Measurements from ENCODE around the gene CYB5R2. TPM values are rescaled to one million over a fixed set of nuclear protein-coding genes. Genes with fewer than 3 reads are reported as not detected.

Gene CYB5R2
- total RNA-seq = 5.7 and 7.9 TPM in 2 replicates
- long read RNA-seq, partial matches to known transcripts = 0 of 11 reads
- long read RNA-seq, other reads (novel, unspliced or antisense) = 7 of 11 reads

DNA sequence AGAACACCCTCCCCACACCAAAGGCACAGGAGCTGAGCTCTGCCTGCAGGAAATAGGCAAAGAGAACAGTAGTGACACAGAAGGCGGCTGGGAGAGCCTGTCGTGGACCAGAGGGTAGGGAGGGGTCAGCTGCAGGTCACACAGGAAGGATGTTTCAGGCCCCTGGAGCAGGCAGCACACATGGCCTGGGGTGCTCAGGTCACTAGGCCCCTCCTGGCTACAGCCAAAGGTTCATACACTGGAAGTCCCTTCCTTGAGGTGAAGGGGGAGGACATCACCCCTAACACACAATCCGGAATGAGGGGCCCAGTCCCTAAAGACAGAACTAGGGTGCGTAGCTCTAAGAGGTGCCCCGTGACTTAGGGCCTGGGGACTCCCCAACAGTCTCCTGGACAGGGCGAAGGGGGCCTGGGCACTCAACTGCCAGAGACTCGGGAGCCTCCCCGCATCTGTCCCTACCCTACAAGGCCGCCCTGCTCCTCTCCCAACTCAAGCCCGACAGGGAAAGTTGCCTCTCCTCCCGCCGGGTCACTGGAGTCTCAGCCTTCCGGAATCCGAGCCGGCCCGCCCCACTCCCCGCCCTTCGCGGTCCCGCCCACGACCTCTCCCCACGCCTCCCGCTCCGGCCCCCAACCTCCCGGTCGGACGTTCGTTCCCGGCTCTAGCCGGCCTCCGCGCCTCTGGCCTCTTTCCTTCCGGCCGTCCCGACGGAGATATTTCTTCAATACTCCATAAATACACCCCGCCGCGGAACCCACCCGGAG, at the start of gene CYB5R2:
CYB5R2 (minus strand) TSS at position 541 of the 764 bp plus-strand sequence. CDS start 675 bp downstream, outside the sequence.
- H3K36me3 Mint-ChIP-seq (ENCODE audit: unreplicated experiment) = peaks cover 5% of the 10 kb centered on the region
- no peaks in the 10 kb centered on the region for H3K9me3 Mint-ChIP-seq (ENCODE audit: unreplicated experiment)
- no peak for DNase-seq (ENCODE audit: extremely low spot score, unreplicated experiment)
- TF ChIP-seq, protein P1, sequence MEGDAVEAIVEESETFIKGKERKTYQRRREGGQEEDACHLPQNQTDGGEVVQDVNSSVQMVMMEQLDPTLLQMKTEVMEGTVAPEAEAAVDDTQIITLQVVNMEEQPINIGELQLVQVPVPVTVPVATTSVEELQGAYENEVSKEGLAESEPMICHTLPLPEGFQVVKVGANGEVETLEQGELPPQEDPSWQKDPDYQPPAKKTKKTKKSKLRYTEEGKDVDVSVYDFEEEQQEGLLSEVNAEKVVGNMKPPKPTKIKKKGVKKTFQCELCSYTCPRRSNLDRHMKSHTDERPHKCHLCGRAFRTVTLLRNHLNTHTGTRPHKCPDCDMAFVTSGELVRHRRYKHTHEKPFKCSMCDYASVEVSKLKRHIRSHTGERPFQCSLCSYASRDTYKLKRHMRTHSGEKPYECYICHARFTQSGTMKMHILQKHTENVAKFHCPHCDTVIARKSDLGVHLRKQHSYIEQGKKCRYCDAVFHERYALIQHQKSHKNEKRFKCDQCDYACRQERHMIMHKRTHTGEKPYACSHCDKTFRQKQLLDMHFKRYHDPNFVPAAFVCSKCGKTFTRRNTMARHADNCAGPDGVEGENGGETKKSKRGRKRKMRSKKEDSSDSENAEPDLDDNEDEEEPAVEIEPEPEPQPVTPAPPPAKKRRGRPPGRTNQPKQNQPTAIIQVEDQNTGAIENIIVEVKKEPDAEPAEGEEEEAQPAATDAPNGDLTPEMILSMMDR (IDR thresholded peaks at IDR 0.05) = no peak
- no peaks in the 10 kb centered on the region for H3K27me3 Mint-ChIP-seq (ENCODE audit: unreplicated experiment)
- H3K4me1 Mint-ChIP-seq (ENCODE audit: unreplicated experiment) = peaks cover 48% of the 10 kb centered on the region
- peak within 1 kb of the TSS; percentile 70 for H3K27ac Mint-ChIP-seq (ENCODE audit: unreplicated experiment)
- H3K4me3 Mint-ChIP-seq (ENCODE audit: unreplicated experiment) = peak within 1 kb of the TSS; percentile 65

GRCh38 chr11:7714786-7715185, 41.5 kb upstream of the CYB5R2 start:
- H3K9me3 Mint-ChIP-seq (ENCODE audit: unreplicated experiment) = no peaks in the 10 kb centered on the region
- TF ChIP-seq, protein P1 (IDR thresholded peaks at IDR 0.05) = no peak
- H3K36me3 Mint-ChIP-seq (ENCODE audit: unreplicated experiment) = no peaks in the 10 kb centered on the region
- H3K27me3 Mint-ChIP-seq (ENCODE audit: unreplicated experiment) = peaks cover 31% of the 10 kb centered on the region
- H3K4me3 Mint-ChIP-seq (ENCODE audit: unreplicated experiment) = no peak overlapping the region
- H3K27ac Mint-ChIP-seq (ENCODE audit: unreplicated experiment) = no peak overlapping the region
- DNase-seq (ENCODE audit: extremely low spot score, unreplicated experiment) = no peak
- no peaks in the 10 kb centered on the region for H3K4me1 Mint-ChIP-seq (ENCODE audit: unreplicated experiment)

DNA sequence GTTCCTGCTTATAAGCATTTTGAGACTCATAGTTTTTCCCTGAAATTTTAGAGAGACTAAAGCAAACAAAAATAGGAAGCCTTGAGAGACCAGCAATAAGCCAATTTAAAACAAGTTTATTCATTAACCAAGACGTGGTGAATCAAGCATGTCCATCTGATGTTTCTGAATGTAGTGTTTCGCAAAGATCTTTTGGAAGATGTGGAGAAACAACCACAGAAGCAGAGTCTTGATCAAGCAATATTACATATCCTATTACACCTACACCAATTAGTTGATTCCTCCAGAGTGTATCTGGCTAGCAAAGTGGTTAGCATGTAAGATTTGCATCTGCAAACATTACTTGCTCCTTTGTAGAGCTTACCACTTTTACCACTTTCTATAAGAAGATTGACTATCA, 33.1 kb upstream of the CYB5R2 start, which contains the start of gene OVCH2:
OVCH2 (minus strand) TSS at position 101 of the 400 bp plus-strand sequence; CDS start at position 18, 83 bp downstream.
- no peak for DNase-seq (ENCODE audit: extremely low spot score, unreplicated experiment)
- Mint-ChIP-seq H3K36me3 (ENCODE audit: unreplicated experiment) (no peaks in the 10 kb centered on the region), H3K9me3 (ENCODE audit: unreplicated experiment) (no peaks in the 10 kb centered on the region), H3K4me3 (ENCODE audit: unreplicated experiment) (no peak within 1 kb of the TSS), H3K27ac (ENCODE audit: unreplicated experiment) (no peak within 1 kb of the TSS), H3K27me3 (ENCODE audit: unreplicated experiment) (peaks cover 50% of the 10 kb centered on the region), H3K4me1 (ENCODE audit: unreplicated experiment) (no peaks in the 10 kb centered on the region)
- TF ChIP-seq, protein P1 (IDR thresholded peaks at IDR 0.05) = no peak

DNA sequence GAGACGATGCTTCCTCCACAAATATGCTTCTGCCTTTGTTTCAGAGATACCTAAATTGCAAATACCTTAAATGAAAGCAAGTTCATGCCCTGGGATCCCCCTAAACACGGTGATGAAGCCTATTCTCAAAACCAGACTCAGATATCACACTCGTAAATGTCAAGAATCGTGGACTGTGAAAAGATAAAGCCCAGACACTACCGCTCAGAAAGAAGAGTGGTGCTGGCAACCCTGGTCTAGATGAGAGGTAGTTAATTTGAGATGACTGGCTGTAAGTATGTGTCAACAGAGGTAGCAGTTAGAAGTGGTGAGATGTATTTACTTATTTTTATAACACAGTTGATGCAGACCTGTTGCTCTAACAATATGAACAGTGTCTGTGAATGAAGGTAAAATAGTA, 30.4 kb upstream of the CYB5R2 start:
- Mint-ChIP-seq H3K36me3 (ENCODE audit: unreplicated experiment) (no peaks in the 10 kb centered on the region), H3K9me3 (ENCODE audit: unreplicated experiment) (no peaks in the 10 kb centered on the region), H3K4me3 (ENCODE audit: unreplicated experiment) (no peak overlapping the region), H3K4me1 (ENCODE audit: unreplicated experiment) (no peaks in the 10 kb centered on the region), H3K27me3 (ENCODE audit: unreplicated experiment) (peaks cover 65% of the 10 kb centered on the region), H3K27ac (ENCODE audit: unreplicated experiment) (no peak overlapping the region)
- TF ChIP-seq, protein P1 (IDR thresholded peaks at IDR 0.05) = no peak
- DNase-seq (ENCODE audit: extremely low spot score, unreplicated experiment) = no peak

DNA sequence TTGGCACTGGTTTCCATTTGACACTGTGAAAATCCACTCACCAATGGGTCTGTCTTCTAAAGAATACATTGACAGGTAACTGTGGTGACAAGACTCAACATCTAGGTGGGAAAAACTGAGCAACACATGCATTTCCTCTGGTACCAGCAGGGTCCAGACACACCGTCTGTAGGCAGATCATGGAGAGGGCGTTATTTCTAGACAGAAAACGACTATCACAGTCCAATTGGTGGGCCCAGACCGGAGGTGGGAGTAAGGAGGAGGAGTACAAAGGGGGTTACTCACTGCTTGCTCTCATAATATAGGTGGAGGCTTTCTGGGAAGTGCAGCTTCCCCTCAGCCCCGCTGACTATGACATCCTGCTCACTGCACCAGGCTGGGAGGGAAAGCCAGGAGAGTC, 23.1 kb upstream of the CYB5R2 start:
- Mint-ChIP-seq H3K4me1 (ENCODE audit: unreplicated experiment) (no peaks in the 10 kb centered on the region), H3K27ac (ENCODE audit: unreplicated experiment) (no peak overlapping the region), H3K9me3 (ENCODE audit: unreplicated experiment) (no peaks in the 10 kb centered on the region), H3K4me3 (ENCODE audit: unreplicated experiment) (no peak overlapping the region), H3K27me3 (ENCODE audit: unreplicated experiment) (peaks cover 51% of the 10 kb centered on the region), H3K36me3 (ENCODE audit: unreplicated experiment) (no peaks in the 10 kb centered on the region)
- TF ChIP-seq, protein P1 (IDR thresholded peaks at IDR 0.05) = no peak
- DNase-seq (ENCODE audit: extremely low spot score, unreplicated experiment) = no peak
